ENCODE data around the gene LARP4B.

DNA sequence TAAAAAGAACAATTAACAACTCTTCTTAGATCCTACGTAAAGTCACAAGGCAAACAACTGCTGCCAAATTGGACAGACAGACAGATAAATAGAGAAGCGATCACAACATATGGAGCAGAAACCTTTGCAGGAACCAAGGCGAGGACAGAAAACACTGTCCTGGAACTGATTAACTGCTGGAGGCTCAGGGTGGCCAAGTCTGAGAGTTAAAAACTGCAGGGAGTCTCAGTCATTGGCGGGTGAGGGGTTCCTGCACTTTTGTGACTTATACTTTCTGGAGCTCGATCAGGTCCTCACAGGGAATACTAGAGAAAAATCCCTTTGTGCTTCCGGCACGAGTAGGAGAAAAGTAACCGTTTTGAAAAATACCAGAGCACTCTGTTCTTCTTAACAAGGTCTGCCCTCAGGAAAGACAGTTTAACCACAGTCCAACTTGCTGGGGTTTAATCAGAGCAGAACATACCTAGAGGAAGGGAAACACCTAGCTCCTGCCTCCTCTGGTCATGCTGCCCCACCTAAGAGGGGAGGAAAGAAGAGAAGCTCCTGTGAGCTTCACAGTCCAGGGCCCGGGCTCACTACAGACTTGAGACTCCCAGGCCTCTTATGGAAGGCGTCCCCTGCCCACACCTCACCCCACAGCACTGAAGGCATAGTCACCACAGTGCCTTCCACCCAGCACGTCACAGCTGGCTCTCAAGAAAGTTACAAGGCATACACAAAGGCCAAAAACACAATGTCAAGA, 74.9 kb downstream of the LARP4B start:
- TF ChIP-seq EP300 (IDR thresholded peaks at IDR 0.05) (no peak), CBX2 (IDR thresholded peaks at IDR 0.05; ENCODE audit: borderline replicate concordance, low read depth) (no peak), SMC3 (IDR thresholded peaks at IDR 0.05) (no peak), POLR2A (IDR thresholded peaks at IDR 0.05; ENCODE audit: low read length) (no peak), HDAC2 (IDR thresholded peaks at IDR 0.05) (no peak), JUNB (IDR thresholded peaks at IDR 0.05) (no peak), POLR2AphosphoS2 (conservative IDR thresholded peaks at IDR 0.05; ENCODE audit: low read length) (no peak), PHF8 (IDR thresholded peaks at IDR 0.05; ENCODE audit: borderline replicate concordance, low read depth) (no peak), MYC (IDR thresholded peaks at IDR 0.05; ENCODE audit: borderline replicate concordance, low read length) (no peak), JUN (IDR thresholded peaks at IDR 0.05) (no peak)
- TF ChIP-seq, protein P1, sequence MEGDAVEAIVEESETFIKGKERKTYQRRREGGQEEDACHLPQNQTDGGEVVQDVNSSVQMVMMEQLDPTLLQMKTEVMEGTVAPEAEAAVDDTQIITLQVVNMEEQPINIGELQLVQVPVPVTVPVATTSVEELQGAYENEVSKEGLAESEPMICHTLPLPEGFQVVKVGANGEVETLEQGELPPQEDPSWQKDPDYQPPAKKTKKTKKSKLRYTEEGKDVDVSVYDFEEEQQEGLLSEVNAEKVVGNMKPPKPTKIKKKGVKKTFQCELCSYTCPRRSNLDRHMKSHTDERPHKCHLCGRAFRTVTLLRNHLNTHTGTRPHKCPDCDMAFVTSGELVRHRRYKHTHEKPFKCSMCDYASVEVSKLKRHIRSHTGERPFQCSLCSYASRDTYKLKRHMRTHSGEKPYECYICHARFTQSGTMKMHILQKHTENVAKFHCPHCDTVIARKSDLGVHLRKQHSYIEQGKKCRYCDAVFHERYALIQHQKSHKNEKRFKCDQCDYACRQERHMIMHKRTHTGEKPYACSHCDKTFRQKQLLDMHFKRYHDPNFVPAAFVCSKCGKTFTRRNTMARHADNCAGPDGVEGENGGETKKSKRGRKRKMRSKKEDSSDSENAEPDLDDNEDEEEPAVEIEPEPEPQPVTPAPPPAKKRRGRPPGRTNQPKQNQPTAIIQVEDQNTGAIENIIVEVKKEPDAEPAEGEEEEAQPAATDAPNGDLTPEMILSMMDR (IDR thresholded peaks at IDR 0.05): no peak
- TF ChIP-seq, protein P2, sequence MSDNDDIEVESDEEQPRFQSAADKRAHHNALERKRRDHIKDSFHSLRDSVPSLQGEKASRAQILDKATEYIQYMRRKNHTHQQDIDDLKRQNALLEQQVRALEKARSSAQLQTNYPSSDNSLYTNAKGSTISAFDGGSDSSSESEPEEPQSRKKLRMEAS (IDR thresholded peaks at IDR 0.05): no peak

Data from A549 (cell line).